ENCODE measurements around the gene ANGPTL8. TPM values are rescaled to one million over a fixed set of nuclear protein-coding genes. Genes with fewer than 3 reads are reported as not detected.

ANGPTL8 gene
- total and polyA plus RNA-seq, 2 experiments from 2014 or later, result not detected

DNA sequence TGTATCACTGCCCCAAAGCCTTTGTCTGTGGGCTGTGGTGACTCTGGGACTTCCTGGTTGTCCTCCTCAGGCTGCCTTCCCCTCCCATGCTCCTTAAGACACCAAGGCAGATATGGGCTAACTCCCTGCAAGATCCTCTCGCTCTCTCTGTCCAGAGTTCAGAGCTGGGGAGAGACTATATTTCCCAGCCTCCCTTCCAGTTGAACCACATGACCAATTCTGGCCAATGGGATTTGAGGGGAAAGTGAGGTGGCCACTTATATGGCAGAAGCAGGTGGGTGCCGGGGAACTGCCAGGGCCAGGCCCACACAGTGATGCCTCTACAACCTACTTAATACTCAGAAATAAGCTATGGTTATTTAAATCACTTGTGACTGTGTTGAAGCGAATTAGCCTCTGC is 16.2 kb upstream of the ANGPTL8 start:
- no peak overlapping the region for H3K27ac Mint-ChIP-seq
- H3K27me3 Mint-ChIP-seq (ENCODE audit: insufficient read depth, low read depth, poor library complexity), result peaks cover 9% of the 10 kb centered on the region
- H3K4me3 Mint-ChIP-seq, result no peak overlapping the region
- no peaks in the 10 kb centered on the region for H3K9me2 ChIP-seq (ENCODE audit: insufficient read depth)
- no peaks in the 10 kb centered on the region for H3K79me2 ChIP-seq (replicated peaks; ENCODE audit: insufficient read depth)
- H4K20me1 ChIP-seq (replicated peaks; ENCODE audit: insufficient read depth), result no peaks in the 10 kb centered on the region; the same call in 1 of the 2 replicates
- H3K27me3 ChIP-seq (ENCODE audit: insufficient read depth), result no peaks in the 10 kb centered on the region
- H3K4me1 ChIP-seq (ENCODE audit: insufficient read depth), result 0 out of 2 replicates have a peak, but pooled peaks cover 3% of the 10 kb centered on the region
- H2AFZ ChIP-seq, result no peak overlapping the region
- peaks cover 8% of the 10 kb centered on the region; the same call in 2 of the 3 replicates for H3K9me3 Mint-ChIP-seq
- peaks cover 7% of the 10 kb centered on the region for H3F3A ChIP-seq (replicated peaks; ENCODE audit: low read depth)
- DNase-seq (ENCODE audit: low spot score), result no peak
- H3K27ac ChIP-seq (ENCODE audit: low read depth), result no peak overlapping the region
- no peak overlapping the region for H3K4me2 ChIP-seq
- H3K4me3 ChIP-seq, result no peak overlapping the region
- peaks cover 2% of the 10 kb centered on the region; the same call in 1 of the 3 replicates for H3K4me1 Mint-ChIP-seq
- TF ChIP-seq EZH2 (IDR thresholded peaks at IDR 0.05; ENCODE audit: low read depth, unreplicated experiment), result no peak
- no peak for TF ChIP-seq JUNB (IDR thresholded peaks at IDR 0.05; ENCODE audit: unreplicated experiment)
- TF ChIP-seq CREB1 (CRISPR knock-in tag; IDR thresholded peaks at IDR 0.05; ENCODE audit: low read depth), result no peak
- TF ChIP-seq, protein P1, sequence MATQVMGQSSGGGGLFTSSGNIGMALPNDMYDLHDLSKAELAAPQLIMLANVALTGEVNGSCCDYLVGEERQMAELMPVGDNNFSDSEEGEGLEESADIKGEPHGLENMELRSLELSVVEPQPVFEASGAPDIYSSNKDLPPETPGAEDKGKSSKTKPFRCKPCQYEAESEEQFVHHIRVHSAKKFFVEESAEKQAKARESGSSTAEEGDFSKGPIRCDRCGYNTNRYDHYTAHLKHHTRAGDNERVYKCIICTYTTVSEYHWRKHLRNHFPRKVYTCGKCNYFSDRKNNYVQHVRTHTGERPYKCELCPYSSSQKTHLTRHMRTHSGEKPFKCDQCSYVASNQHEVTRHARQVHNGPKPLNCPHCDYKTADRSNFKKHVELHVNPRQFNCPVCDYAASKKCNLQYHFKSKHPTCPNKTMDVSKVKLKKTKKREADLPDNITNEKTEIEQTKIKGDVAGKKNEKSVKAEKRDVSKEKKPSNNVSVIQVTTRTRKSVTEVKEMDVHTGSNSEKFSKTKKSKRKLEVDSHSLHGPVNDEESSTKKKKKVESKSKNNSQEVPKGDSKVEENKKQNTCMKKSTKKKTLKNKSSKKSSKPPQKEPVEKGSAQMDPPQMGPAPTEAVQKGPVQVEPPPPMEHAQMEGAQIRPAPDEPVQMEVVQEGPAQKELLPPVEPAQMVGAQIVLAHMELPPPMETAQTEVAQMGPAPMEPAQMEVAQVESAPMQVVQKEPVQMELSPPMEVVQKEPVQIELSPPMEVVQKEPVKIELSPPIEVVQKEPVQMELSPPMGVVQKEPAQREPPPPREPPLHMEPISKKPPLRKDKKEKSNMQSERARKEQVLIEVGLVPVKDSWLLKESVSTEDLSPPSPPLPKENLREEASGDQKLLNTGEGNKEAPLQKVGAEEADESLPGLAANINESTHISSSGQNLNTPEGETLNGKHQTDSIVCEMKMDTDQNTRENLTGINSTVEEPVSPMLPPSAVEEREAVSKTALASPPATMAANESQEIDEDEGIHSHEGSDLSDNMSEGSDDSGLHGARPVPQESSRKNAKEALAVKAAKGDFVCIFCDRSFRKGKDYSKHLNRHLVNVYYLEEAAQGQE (IDR thresholded peaks at IDR 0.05; ENCODE audit: unreplicated experiment), result no peak
- no peak for TF ChIP-seq ZNF114 (CRISPR knock-in tag; IDR thresholded peaks at IDR 0.05)
- no peak for TF ChIP-seq ZNF331 (CRISPR knock-in tag; IDR thresholded peaks at IDR 0.05; ENCODE audit: low read depth)
- TF ChIP-seq, protein P2, sequence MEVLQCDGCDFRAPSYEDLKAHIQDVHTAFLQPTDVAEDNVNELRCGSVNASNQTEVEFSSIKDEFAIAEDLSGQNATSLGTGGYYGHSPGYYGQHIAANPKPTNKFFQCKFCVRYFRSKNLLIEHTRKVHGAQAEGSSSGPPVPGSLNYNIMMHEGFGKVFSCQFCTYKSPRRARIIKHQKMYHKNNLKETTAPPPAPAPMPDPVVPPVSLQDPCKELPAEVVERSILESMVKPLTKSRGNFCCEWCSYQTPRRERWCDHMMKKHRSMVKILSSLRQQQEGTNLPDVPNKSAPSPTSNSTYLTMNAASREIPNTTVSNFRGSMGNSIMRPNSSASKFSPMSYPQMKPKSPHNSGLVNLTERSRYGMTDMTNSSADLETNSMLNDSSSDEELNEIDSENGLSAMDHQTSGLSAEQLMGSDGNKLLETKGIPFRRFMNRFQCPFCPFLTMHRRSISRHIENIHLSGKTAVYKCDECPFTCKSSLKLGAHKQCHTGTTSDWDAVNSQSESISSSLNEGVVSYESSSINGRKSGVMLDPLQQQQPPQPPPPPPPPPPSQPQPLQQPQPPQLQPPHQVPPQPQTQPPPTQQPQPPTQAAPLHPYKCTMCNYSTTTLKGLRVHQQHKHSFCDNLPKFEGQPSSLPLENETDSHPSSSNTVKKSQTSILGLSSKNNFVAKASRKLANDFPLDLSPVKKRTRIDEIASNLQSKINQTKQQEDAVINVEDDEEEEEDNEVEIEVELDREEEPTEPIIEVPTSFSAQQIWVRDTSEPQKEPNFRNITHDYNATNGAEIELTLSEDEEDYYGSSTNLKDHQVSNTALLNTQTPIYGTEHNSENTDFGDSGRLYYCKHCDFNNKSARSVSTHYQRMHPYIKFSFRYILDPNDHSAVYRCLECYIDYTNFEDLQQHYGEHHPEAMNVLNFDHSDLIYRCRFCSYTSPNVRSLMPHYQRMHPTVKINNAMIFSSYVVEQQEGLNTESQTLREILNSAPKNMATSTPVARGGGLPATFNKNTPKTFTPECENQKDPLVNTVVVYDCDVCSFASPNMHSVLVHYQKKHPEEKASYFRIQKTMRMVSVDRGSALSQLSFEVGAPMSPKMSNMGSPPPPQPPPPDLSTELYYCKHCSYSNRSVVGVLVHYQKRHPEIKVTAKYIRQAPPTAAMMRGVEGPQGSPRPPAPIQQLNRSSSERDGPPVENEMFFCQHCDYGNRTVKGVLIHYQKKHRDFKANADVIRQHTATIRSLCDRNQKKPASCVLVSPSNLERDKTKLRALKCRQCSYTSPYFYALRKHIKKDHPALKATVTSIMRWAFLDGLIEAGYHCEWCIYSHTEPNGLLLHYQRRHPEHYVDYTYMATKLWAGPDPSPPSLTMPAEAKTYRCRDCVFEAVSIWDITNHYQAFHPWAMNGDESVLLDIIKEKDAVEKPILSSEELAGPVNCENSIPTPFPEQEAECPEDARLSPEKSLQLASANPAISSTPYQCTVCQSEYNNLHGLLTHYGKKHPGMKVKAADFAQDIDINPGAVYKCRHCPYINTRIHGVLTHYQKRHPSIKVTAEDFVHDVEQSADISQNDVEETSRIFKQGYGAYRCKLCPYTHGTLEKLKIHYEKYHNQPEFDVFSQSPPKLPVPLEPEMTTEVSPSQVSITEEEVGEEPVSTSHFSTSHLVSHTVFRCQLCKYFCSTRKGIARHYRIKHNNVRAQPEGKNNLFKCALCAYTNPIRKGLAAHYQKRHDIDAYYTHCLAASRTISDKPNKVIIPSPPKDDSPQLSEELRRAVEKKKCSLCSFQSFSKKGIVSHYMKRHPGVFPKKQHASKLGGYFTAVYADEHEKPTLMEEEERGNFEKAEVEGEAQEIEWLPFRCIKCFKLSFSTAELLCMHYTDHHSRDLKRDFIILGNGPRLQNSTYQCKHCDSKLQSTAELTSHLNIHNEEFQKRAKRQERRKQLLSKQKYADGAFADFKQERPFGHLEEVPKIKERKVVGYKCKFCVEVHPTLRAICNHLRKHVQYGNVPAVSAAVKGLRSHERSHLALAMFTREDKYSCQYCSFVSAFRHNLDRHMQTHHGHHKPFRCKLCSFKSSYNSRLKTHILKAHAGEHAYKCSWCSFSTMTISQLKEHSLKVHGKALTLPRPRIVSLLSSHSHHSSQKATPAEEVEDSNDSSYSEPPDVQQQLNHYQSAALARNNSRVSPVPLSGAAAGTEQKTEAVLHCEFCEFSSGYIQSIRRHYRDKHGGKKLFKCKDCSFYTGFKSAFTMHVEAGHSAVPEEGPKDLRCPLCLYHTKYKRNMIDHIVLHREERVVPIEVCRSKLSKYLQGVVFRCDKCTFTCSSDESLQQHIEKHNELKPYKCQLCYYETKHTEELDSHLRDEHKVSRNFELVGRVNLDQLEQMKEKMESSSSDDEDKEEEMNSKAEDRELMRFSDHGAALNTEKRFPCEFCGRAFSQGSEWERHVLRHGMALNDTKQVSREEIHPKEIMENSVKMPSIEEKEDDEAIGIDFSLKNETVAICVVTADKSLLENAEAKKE (CRISPR knock-in tag; IDR thresholded peaks at IDR 0.05), result no peak
- TF ChIP-seq ETS1 (IDR thresholded peaks at IDR 0.05), result no peak
- peaks cover 10% of the 10 kb centered on the region for H3K36me3 ChIP-seq (ENCODE audit: insufficient read depth)
- peaks cover 48% of the 10 kb centered on the region for H3K36me3 Mint-ChIP-seq (ENCODE audit: low read depth)
- no peak for ATAC-seq
